Gastroesophageal sphincter (tissue), 4 donors: Measurements from ENCODE around the gene INPP5D. TPM values are rescaled to one million over a fixed set of nuclear protein-coding genes. Genes with fewer than 3 reads are reported as not detected.

Source experiments
- ATAC-seq: fragments of 150-250 bp; one replicate; pipeline ENCODE4 v1.9.1; 2016; ENCODE audit warnings: mild to moderate bottlenecking, moderate library complexity
- H3K27ac ChIP-seq, 4 donors: fragments of 200-600 bp; sonication (generic) in 3 of 4; 1 replicate in 3 of 4; 2 replicates in 1 of 4; pipeline ENCODE4 v1.5.1; 2016 to 2019
- H3K27me3 ChIP-seq: fragments of 200-600 bp; sonication (generic); one replicate; pipeline ENCODE4 v1.5.1; 2019
- H3K36me3 ChIP-seq, 2 donors: fragments of 200-600 bp; sonication (generic); one replicate each; pipeline ENCODE4 v1.5.1; 2019; ENCODE audit warnings: control low read depth in 1 of 2
- H3K4me1 ChIP-seq, 3 donors: fragments of 200-600 bp; sonication (generic); 1 replicate in 2 of 3; 2 replicates in 1 of 3; pipeline ENCODE4 v1.5.1; 2016 to 2019; ENCODE audit warnings: control low read depth in 2 of 3
- H3K4me3 ChIP-seq, 2 donors: fragments of 200-600 bp; sonication (generic); one replicate each; pipeline ENCODE4 v1.5.1; 2019; ENCODE audit warnings: mild to moderate bottlenecking in 1 of 2, moderate library complexity in 1 of 2
- H3K9me3 ChIP-seq, 3 donors: fragments of 200-600 bp; sonication (generic); one replicate each; pipeline ENCODE4 v1.5.1; 2017 to 2019; ENCODE audit warnings: control low read depth in 2 of 3
- CTCF ChIP-seq, 4 experiments: fragments of 200-600 bp in 2 of 4; fragments of 450-650 bp in 2 of 4; sonication (generic) in 1 of 4; IDR thresholded peaks; one replicate each; pipeline ENCODE4 v1.5.1; 2017 to 2019; ENCODE audit warnings: antibody characterized with exemption in 4 of 4, mild to moderate bottlenecking in 2 of 4, moderate library complexity in 2 of 4
- EP300 ChIP-seq: sonication (generic); formaldehyde crosslinking; IDR thresholded peaks from one replicate; pipeline ENCODE4 v1.6.1; 2017; ENCODE audit warnings: antibody characterized with exemption, mild to moderate bottlenecking
- POLR2A ChIP-seq, 2 donors: fragments of 450-650 bp; IDR thresholded peaks; one replicate each; pipeline ENCODE4 v1.6.1; 2017; ENCODE audit warnings: antibody characterized with exemption in 2 of 2, mild to moderate bottlenecking in 2 of 2, moderate library complexity in 1 of 2
- POLR2AphosphoS5 ChIP-seq: sonication (generic); formaldehyde crosslinking; IDR thresholded peaks from one replicate; pipeline ENCODE4 v1.6.1; 2017; ENCODE audit warnings: antibody characterized with exemption
- WGBS, 2 donors: methylation state at CpG; one replicate each; pipeline ENCODE4 v1.1.5; 2018; ENCODE audit warnings: low coverage in 1 of 2; 5-methylcytosine and 5-hydroxymethylcytosine counted together
- total RNA-seq, 4 donors: library from RNA; depleted of rRNA; stranded (reverse); fragments of >200 nt; gene quantifications; one replicate each; pipeline ENCODE4 v1.1.0, GENCODE V29; 2016

Gene INPP5D
- total RNA-seq, 4 donors from 2014 or later, result 6.5 to 12.4 (median 9.3) TPM

GRCh38 chr2:233168445-233168844 is 108.3 kb downstream of the INPP5D start:
- no peak overlapping the region for H3K4me3 ChIP-seq
- H3K4me1 ChIP-seq, result no peaks in the 10 kb centered on the region
- peaks cover 0 to 20% of the 10 kb centered on the region in 2 donors for H3K36me3 ChIP-seq
- no peak overlapping the region for H3K27ac ChIP-seq
- no peaks in the 10 kb centered on the region for H3K9me3 ChIP-seq
- WGBS, 2 donors, result 74 to 81% methylated on average over 4 of the region's 4 CpGs
- H3K27me3 ChIP-seq, result peaks cover 14% of the 10 kb centered on the region
- no peak for TF ChIP-seq EP300
- no peak for TF ChIP-seq POLR2A (IDR thresholded peaks at IDR 0.05)
- TF ChIP-seq CTCF (IDR thresholded peaks at IDR 0.05), result no peak
- TF ChIP-seq POLR2AphosphoS5, result no peak
- no peak for ATAC-seq

- no peak overlapping the region for H3K4me3 ChIP-seq
- 77% methylated on average over 4 to 10 of the region's 11 CpGs for WGBS, 2 donors
- no peak overlapping the region for H3K27ac ChIP-seq
- TF ChIP-seq POLR2AphosphoS5 (no peak), CTCF (IDR thresholded peaks at IDR 0.05) (no peak), EP300 (no peak), POLR2A (IDR thresholded peaks at IDR 0.05) (no peak)
- no peaks in the 10 kb centered on the region for H3K9me3 ChIP-seq
- H3K36me3 ChIP-seq, result peaks cover 0 to 20% of the 10 kb centered on the region in 2 donors
- ATAC-seq, result no peak
- H3K27me3 ChIP-seq, result peaks cover 12% of the 10 kb centered on the region
- no peaks in the 10 kb centered on the region for H3K4me1 ChIP-seq
Measured at GRCh38 chr2:233168919-233169318, 108.8 kb downstream of the INPP5D start.

- no peak overlapping the region for H3K27ac ChIP-seq
- WGBS, 2 donors, result 80 to 94% methylated on average over 1 to 2 of the region's 2 CpGs
- TF ChIP-seq EP300 (no peak), CTCF (IDR thresholded peaks at IDR 0.05) (no peak), POLR2AphosphoS5 (no peak), POLR2A (IDR thresholded peaks at IDR 0.05) (no peak)
- H3K4me1 ChIP-seq, result no peaks in the 10 kb centered on the region
- no peaks in the 10 kb centered on the region for H3K9me3 ChIP-seq
- no peak overlapping the region for H3K4me3 ChIP-seq
- no peak for ATAC-seq
- peaks cover 5% of the 10 kb centered on the region for H3K27me3 ChIP-seq
- H3K36me3 ChIP-seq, result peaks cover 0 to 20% of the 10 kb centered on the region in 2 donors
Measured at GRCh38 chr2:233171344-233171743, 111.2 kb downstream of the INPP5D start.

GRCh38 chr2:233173115-233173514 is 113.0 kb downstream of the INPP5D start:
- no peak for ATAC-seq
- H3K4me3 ChIP-seq, result no peak overlapping the region
- 87 to 99% methylated on average over 2 to 4 of the region's 7 CpGs for WGBS, 2 donors

More at GRCh38 chr2:233173115-233173514, 113.0 kb downstream of the INPP5D start:
- Histone ChIP-seq H3K9me3 (no peaks in the 10 kb centered on the region), H3K27me3 (no peaks in the 10 kb centered on the region), H3K4me1 (no peaks in the 10 kb centered on the region), H3K27ac (no peak overlapping the region), H3K36me3 (peaks cover 0 to 20% of the 10 kb centered on the region in 2 donors)
- TF ChIP-seq POLR2AphosphoS5, result no peak
- no peak for TF ChIP-seq POLR2A (IDR thresholded peaks at IDR 0.05)
- no peak for TF ChIP-seq CTCF (IDR thresholded peaks at IDR 0.05)
- TF ChIP-seq EP300, result no peak
